Neural cell (in vitro differentiated cells): ENCODE results near the gene LIMCH1. TPM values are rescaled to one million over a fixed set of nuclear protein-coding genes. Genes with fewer than 3 reads are reported as not detected.

Experiments used
- H2AFZ ChIP-seq: fragments of 200-600, 300-800 bp; sonication (generic), shearing (Covaris generic); 2 replicates; pipeline ENCODE4 v1.6.0; 2014; ENCODE audit warnings: low read depth, mild to moderate bottlenecking, antibody characterized with exemption, low read length, moderate library complexity
- H3F3A ChIP-seq: fragments of 200-600 bp; shearing (Covaris generic); 2 replicates; pipeline ENCODE4 v1.6.1; 2016; ENCODE audit warnings: mild to moderate bottlenecking, moderate library complexity, mixed read lengths, antibody characterized with exemption, low read length; ENCODE audit not compliant: insufficient read depth, poor library complexity, severe bottlenecking
- H3K27ac ChIP-seq: fragments of 200-600, 300-800 bp; sonication (generic), shearing (Covaris generic); 2 replicates; pipeline ENCODE4 v1.5.1; 2014; ENCODE audit warnings: mild to moderate bottlenecking, low read length, moderate library complexity
- H3K27me3 ChIP-seq: fragments of 300-800, 200-600 bp; sonication (generic), shearing (Covaris generic); 2 replicates; pipeline ENCODE4 v1.6.0; 2014; ENCODE audit warnings: mild to moderate bottlenecking, low read depth, low read length, moderate library complexity; ENCODE audit not compliant: insufficient read depth
- H3K36me3 ChIP-seq: fragments of 300-800, 200-600 bp; sonication (generic), shearing (Covaris generic); 2 replicates; pipeline ENCODE4 v1.5.1; 2014; ENCODE audit warnings: mild to moderate bottlenecking, antibody characterized with exemption, low read length, moderate library complexity; ENCODE audit not compliant: insufficient read depth
- H3K4me2 ChIP-seq: fragments of 300-800, 200-600 bp; sonication (generic), shearing (Covaris generic); 2 replicates; pipeline ENCODE4 v1.6.0; 2014; ENCODE audit warnings: mild to moderate bottlenecking, low read length
- H3K4me3 ChIP-seq: fragments of 300-800, 200-600 bp; sonication (generic), shearing (Covaris generic); 2 replicates; pipeline ENCODE4 v1.5.1; 2014; ENCODE audit warnings: mild to moderate bottlenecking, low read length, moderate library complexity
- H3K79me2 ChIP-seq: fragments of 200-600 bp; shearing (Covaris generic); replicated peaks from 2 replicates; pipeline ENCODE4 v1.6.0; 2014; ENCODE audit warnings: mild to moderate bottlenecking, low read length, moderate library complexity; ENCODE audit not compliant: insufficient read depth
- H3K9ac ChIP-seq: fragments of 300-800, 200-600 bp; sonication (generic), shearing (Covaris generic); 2 replicates; pipeline ENCODE4 v1.6.1; 2016; ENCODE audit warnings: mild to moderate bottlenecking, low read length, mixed read lengths
- H3K9me2 ChIP-seq: fragments of 200-600 bp; shearing (Covaris generic); 2 replicates; pipeline ENCODE4 v1.6.1; 2016; ENCODE audit warnings: mild to moderate bottlenecking, low read length, mixed read lengths; ENCODE audit not compliant: insufficient read depth
- H3K9me3 ChIP-seq: fragments of 200-600, 300-800 bp; sonication (generic), shearing (Covaris generic); 2 replicates; pipeline ENCODE4 v1.6.1; 2016; ENCODE audit warnings: mild to moderate bottlenecking, mixed run types, low read length, moderate library complexity, mixed read lengths
- H4K20me1 ChIP-seq: fragments of 200-600 bp; shearing (Covaris generic); 2 replicates; pipeline ENCODE4 v1.6.1; 2016; ENCODE audit warnings: mild to moderate bottlenecking, mixed run types; ENCODE audit not compliant: insufficient read depth
- EP300 ChIP-seq: fragments of 450-650 bp; conservative IDR thresholded peaks from 2 replicates; pipeline ENCODE4 v1.6.1; 2014; ENCODE audit warnings: antibody characterized with exemption, mild to moderate bottlenecking, moderate library complexity; ENCODE audit not compliant: poor library complexity, severe bottlenecking
- EZH2 ChIP-seq: fragments of 200-600, 300-800 bp; shearing (Covaris generic), sonication (generic); IDR thresholded peaks from 2 replicates; pipeline ENCODE4 v1.6.1; 2014; ENCODE audit warnings: antibody characterized with exemption, low read length, borderline replicate concordance, mild to moderate bottlenecking; ENCODE audit not compliant: insufficient read depth, poor library complexity, severe bottlenecking
- MXI1 ChIP-seq: fragments of 450-650 bp; conservative IDR thresholded peaks from 2 replicates; pipeline ENCODE4 v1.6.1; 2014; ENCODE audit warnings: antibody characterized with exemption, mild to moderate bottlenecking; ENCODE audit not compliant: poor library complexity, severe bottlenecking
- POLR2AphosphoS5 ChIP-seq: IDR thresholded peaks from 2 replicates; pipeline ENCODE4 v1.6.1; 2012
- RAD21 ChIP-seq: fragments of 450-650 bp; conservative IDR thresholded peaks from 2 replicates; pipeline ENCODE4 v1.6.1; 2014; ENCODE audit warnings: antibody characterized with exemption, mild to moderate bottlenecking, moderate library complexity
- SMC3 ChIP-seq: fragments of 450-650 bp; conservative IDR thresholded peaks from 2 replicates; pipeline ENCODE4 v1.6.1; 2014; ENCODE audit warnings: antibody characterized with exemption, mild to moderate bottlenecking, moderate library complexity; ENCODE audit not compliant: poor library complexity
- TAF1 ChIP-seq: IDR thresholded peaks from 2 replicates; pipeline ENCODE4 v1.6.1; 2012; ENCODE audit warnings: low read depth
- polyA plus RNA-seq: library from polyadenylated mRNA; depleted of rRNA; stranded (reverse); fragments of >200 nt; gene quantifications from 2 replicates; pipeline ENCODE4 v1.2.3, GENCODE V29; 2014
- TF ChIP-seq, protein P1 (sequence below): IDR thresholded peaks from 2 replicates; pipeline ENCODE4 v1.6.1; 2012; ENCODE audit warnings: borderline replicate concordance
- TF ChIP-seq, protein P2 (sequence below): fragments of 450-650 bp; IDR thresholded peaks from 2 replicates; pipeline ENCODE4 v1.5.1; 2014; ENCODE audit warnings: antibody characterized with exemption, mild to moderate bottlenecking, moderate library complexity; ENCODE audit not compliant: poor library complexity, severe bottlenecking

Gene LIMCH1
- polyA plus RNA-seq, 1 donor from 2014 or later, result 9.1 TPM

DNA sequence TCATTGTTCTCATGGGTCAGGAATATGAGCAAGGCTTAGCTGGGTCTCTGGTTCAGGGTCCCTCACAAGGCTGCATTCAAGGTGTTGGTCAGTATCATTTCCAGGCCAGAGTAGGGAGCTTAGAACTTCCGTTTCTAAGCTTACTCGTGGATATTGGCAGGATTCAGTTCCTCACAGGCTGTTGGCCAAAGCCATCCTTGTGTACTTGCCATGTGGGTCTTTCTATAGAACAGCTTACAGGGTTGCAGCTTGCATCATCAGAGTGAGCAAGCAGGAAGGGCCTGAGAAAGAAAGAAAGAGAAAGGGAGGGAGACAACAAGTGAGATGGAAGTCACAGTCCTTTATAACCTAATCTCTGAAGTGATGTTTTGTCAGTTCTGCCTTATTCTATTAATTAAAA lies 5.1 kb upstream of the LIMCH1 start:
- Histone ChIP-seq H3K9me3 (no peaks in the 10 kb centered on the region), H2AFZ (no peak overlapping the region), H3K4me2 (no peak overlapping the region), H3K79me2 (no peaks in the 10 kb centered on the region), H3K9ac (no peak overlapping the region), H3F3A (no peaks in the 10 kb centered on the region), H3K36me3 (no peaks in the 10 kb centered on the region), H3K27me3 (no peaks in the 10 kb centered on the region), H3K4me3 (no peak overlapping the region), H4K20me1 (no peaks in the 10 kb centered on the region), H3K9me2 (no peaks in the 10 kb centered on the region), H3K27ac (no peak overlapping the region)
- no peak for TF ChIP-seq POLR2AphosphoS5
- no peak for TF ChIP-seq TAF1
- TF ChIP-seq, protein P1, sequence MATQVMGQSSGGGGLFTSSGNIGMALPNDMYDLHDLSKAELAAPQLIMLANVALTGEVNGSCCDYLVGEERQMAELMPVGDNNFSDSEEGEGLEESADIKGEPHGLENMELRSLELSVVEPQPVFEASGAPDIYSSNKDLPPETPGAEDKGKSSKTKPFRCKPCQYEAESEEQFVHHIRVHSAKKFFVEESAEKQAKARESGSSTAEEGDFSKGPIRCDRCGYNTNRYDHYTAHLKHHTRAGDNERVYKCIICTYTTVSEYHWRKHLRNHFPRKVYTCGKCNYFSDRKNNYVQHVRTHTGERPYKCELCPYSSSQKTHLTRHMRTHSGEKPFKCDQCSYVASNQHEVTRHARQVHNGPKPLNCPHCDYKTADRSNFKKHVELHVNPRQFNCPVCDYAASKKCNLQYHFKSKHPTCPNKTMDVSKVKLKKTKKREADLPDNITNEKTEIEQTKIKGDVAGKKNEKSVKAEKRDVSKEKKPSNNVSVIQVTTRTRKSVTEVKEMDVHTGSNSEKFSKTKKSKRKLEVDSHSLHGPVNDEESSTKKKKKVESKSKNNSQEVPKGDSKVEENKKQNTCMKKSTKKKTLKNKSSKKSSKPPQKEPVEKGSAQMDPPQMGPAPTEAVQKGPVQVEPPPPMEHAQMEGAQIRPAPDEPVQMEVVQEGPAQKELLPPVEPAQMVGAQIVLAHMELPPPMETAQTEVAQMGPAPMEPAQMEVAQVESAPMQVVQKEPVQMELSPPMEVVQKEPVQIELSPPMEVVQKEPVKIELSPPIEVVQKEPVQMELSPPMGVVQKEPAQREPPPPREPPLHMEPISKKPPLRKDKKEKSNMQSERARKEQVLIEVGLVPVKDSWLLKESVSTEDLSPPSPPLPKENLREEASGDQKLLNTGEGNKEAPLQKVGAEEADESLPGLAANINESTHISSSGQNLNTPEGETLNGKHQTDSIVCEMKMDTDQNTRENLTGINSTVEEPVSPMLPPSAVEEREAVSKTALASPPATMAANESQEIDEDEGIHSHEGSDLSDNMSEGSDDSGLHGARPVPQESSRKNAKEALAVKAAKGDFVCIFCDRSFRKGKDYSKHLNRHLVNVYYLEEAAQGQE, result no peak
- no peak for TF ChIP-seq EZH2
- TF ChIP-seq, protein P2, sequence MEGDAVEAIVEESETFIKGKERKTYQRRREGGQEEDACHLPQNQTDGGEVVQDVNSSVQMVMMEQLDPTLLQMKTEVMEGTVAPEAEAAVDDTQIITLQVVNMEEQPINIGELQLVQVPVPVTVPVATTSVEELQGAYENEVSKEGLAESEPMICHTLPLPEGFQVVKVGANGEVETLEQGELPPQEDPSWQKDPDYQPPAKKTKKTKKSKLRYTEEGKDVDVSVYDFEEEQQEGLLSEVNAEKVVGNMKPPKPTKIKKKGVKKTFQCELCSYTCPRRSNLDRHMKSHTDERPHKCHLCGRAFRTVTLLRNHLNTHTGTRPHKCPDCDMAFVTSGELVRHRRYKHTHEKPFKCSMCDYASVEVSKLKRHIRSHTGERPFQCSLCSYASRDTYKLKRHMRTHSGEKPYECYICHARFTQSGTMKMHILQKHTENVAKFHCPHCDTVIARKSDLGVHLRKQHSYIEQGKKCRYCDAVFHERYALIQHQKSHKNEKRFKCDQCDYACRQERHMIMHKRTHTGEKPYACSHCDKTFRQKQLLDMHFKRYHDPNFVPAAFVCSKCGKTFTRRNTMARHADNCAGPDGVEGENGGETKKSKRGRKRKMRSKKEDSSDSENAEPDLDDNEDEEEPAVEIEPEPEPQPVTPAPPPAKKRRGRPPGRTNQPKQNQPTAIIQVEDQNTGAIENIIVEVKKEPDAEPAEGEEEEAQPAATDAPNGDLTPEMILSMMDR, result no peak
- no peak for TF ChIP-seq SMC3
- no peak for TF ChIP-seq RAD21
- no peak for TF ChIP-seq EP300
- TF ChIP-seq MXI1, result no peak

DNA sequence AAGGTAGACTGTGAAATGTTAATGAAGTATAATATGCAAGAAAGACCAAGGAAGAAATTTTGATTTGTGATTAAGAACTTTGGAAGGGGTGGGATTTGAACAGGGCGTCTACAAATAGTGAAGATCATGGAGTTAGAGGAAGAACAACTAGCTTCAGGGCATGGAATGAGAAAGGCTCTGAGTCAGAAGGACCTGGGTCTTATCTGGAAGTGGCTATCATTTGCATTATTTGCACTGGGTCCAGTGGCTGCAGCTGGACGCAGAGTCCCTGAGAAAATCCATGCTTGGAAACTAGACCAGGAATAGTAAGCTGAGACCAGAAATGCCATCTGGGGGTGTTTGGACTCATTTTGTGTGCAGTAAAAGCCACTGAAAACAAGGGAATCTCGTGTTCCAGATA lies 4.3 kb upstream of the LIMCH1 start:
- Histone ChIP-seq H3K27ac (no peak overlapping the region), H3K79me2 (no peaks in the 10 kb centered on the region), H3K9ac (no peak overlapping the region), H3K9me2 (no peaks in the 10 kb centered on the region), H3K27me3 (no peaks in the 10 kb centered on the region), H4K20me1 (no peaks in the 10 kb centered on the region), H3K9me3 (no peaks in the 10 kb centered on the region), H3K4me2 (no peak overlapping the region), H2AFZ (no peak overlapping the region), H3F3A (no peaks in the 10 kb centered on the region), H3K4me3 (no peak overlapping the region), H3K36me3 (no peaks in the 10 kb centered on the region)
- TF ChIP-seq MXI1, result no peak
- TF ChIP-seq, protein P1, result no peak
- no peak for TF ChIP-seq SMC3
- TF ChIP-seq EZH2, result no peak
- TF ChIP-seq, protein P2, result no peak
- TF ChIP-seq POLR2AphosphoS5, result no peak
- no peak for TF ChIP-seq TAF1
- no peak for TF ChIP-seq EP300
- TF ChIP-seq RAD21, result no peak
